NCI-H1092 (cell line): ENCODE measurements around the gene ADAMTS17.
A peak's percentile ranks its signal among the peaks of the same experiment; 100 is the strongest.

Experiments
- DNase-seq: peaks from one replicate; lab custom pipeline; 2025; lab: John Stamatoyannopoulos, UW

Gene ADAMTS17

GRCh38 chr15:99974246-99974645 lies 367.5 kb downstream of the ADAMTS17 start:
- no peak for DNase-seq

- no peak for DNase-seq
Measured at GRCh38 chr15:99973351-99973750, 368.4 kb downstream of the ADAMTS17 start.

- no peak for DNase-seq
Measured at GRCh38 chr15:99970891-99971430, 370.8 kb downstream of the ADAMTS17 start.

- DNase-seq = no peak
Measured at GRCh38 chr15:99969261-99969920, 372.4 kb downstream of the ADAMTS17 start.

GRCh38 chr15:99967841-99968371 lies 373.9 kb downstream of the ADAMTS17 start:
- peak; percentile 8 for DNase-seq

DNA sequence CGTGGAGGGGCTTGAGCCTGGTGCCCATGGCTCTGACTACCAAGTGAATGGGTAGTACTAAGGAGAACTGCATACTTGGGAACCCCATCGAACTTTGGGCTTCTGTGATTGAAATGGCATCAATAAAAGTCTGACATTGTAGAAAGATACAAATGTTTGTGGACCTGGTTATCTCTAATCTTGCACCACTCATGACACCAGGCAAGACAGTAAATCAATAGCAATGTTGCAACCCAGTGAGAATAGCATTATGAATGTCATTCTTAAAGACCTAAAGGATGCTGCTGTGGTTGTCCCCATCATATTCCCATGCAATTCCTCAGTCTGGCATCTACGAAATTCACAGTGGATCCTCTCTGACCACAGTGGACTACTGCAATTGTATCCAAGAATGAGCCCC lies 375.0 kb downstream of the ADAMTS17 start:
- DNase-seq = no peak

GRCh38 chr15:99965376-99965775 lies 376.4 kb downstream of the ADAMTS17 start:
- no peak for DNase-seq

DNA sequence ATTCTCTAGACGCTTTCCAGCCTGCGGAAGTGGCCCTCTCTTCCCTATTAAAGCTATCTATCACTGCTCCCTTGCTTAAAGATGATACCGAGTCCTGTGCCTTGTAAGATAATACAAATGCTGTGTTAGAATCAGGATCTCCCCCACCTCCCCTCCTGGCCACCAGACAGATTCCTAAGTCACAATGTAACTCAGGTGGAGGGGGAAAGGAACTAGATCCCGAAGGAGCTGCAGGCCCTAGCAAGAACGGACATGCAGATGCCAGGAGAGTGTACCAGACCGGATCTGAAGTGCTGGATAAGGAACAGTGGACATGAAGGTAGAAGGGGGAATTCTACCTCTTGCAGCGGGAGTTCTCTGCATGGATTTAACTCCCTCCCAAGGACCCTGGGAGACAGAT lies 377.8 kb downstream of the ADAMTS17 start:
- no peak for DNase-seq

DNA sequence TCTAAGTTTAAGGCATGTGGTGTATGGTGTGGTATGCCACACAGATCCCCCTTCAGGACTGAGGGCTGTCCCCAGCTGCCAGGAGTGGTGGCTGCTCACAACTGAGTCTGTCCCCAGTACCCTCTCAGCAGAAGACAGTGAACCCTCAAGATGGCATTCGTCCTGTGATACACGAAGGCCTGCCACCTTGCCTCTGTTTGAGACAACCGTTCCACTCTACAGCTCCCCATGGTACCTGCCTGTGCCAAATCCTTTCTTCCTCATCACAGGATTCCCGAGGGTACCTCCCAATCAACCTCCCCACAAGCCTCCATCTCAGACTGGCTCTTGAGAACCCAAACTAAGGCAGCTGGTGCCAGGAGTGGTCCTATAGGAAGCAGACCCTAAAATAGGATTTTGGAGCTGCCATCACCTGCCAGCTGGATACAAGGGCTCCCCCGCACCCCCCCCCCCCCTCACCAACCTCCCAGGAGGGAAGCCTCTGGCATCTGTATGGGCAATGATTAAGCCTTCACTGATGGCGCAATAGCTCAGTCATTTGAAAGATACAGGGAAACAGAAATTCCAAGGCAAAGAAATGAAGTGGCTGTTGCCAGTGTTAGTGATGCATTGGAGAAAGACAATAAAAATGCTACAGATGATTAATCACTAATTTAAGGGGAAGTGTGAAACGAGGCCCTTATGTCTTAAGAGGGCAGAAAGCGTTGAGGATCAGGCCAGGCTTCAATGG lies 378.5 kb downstream of the ADAMTS17 start:
- DNase-seq = no peak

GRCh38 chr15:99962006-99962561 lies 379.7 kb downstream of the ADAMTS17 start:
- no peak for DNase-seq

DNA sequence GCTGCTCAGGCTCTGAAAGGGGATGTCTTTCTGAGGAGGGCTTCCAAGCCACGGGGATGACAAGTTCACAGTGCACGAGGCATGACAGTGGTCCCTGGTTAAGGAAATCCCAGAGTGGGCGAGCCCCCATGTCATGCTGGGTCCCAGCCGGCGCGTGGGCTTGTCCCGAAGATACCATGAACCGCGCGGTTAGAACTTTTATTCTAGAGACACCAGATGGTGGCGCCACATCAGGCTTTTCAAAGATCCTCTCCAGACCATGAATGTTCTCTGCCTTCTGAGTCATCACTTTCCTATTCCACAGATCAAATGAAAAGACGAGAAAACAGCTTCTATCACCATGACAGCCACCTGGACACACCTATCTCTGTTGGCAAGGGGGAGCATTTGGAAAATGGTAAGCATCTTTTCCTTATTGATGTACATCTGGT lies 380.7 kb downstream of the ADAMTS17 start:
- DNase-seq = no peak

GRCh38 chr15:99959326-99959725 lies 382.4 kb downstream of the ADAMTS17 start:
- DNase-seq = no peak

DNA sequence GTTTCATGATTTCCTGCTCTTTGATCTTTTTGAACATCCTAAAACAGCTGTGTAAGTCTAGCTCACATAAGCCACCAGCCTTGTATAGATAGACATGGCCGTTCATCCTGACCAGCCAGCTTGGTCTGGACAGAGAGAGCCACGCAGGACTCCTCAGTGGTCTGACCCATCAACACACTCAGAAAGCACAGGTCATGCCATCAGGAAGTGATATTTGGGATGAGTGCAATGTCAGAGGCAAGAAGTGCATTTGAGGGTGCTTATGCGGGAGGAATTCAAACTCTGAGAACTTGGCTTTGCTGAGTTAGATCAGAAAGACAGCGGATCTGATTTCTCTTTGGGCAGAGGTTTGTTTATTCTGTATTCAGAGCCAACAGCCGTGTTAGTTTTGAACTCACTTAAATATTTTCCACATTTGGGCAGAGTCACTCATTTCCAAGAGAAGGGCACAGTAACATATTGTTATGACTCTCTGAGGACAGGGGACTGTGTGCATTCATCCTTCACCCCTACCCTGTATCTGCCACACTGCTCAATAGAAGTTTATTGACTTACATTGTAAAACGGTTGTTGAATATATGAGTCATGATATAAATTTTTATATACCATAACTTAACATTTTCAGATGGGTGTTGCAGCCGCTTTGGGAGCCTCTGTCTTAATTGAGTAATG lies 383.2 kb downstream of the ADAMTS17 start:
- no peak for DNase-seq

DNA sequence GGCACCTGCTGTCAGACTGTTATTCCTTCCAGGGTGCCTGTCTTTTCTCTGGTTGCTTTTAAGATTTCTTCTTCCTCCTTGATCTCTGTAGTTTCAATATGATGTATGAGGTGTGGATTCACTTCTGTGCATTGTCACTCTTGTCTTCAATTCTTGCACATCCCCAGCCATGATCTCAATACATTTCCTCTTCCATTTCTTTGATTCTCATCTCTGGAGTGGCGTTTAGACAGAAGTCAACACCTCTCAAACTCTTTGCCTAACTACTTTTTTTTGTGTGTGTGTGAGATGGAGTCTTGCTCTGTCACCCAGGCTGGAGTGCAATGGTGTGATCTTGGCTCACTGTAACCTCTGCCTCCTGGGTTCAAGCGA lies 384.1 kb downstream of the ADAMTS17 start:
- no peak for DNase-seq

- no peak for DNase-seq
Measured at GRCh38 chr15:99956820-99957641, 384.7 kb downstream of the ADAMTS17 start.

DNA sequence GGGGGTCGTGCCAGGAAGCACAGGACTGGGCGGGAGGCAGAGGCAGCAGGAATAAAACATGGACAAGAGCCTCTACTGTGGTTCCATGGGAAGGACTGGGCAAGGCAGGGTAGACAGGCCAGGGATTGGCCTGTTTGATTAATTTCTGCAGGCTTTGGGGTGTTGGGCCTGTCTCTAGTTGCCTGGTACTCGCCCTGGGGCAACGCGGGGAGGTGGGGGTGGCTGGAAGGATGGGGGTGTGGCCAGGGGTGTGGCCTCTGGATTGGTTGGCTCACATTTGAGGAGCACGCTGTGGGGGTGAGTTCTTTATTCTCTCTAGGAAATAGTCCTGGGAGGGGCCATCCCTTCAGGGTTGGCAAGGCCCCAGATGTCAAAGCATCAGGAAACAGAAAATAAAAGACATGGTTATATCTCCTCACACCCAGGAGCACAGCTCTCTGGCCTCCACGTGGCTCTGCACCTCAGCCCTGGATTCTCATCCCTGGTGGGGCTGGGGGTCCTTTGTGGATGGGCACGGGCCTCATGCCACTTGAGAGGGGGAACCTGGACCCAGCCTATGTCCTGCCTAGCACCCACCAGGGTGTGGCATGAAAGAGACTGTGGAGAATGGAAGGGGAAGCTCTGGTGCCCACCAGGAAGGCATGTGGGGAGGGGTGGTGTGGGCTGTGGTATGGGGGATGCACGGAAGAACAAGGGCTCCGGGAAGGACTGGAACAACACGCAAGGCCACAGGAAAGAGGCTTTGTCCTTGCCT lies 385.6 kb downstream of the ADAMTS17 start:
- no peak for DNase-seq

- DNase-seq = no peak
Measured at GRCh38 chr15:99955532-99955931, 386.2 kb downstream of the ADAMTS17 start.

DNA sequence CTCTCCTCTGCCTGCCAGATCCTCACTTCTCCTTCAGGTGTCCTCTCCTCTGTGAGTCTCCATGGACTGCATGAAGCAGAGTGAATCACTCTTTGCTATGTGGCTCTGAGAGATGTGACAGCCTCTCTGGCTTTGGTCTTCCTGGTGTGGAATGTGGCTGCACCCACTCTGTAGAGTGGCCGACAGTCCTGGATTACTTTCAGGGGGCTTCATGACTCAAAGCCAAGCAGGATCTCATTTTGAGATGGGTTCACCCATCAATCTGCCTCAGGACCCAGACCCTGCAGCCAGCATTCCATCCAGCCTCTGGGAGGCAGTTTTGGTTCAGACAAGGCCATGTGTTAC lies 386.6 kb downstream of the ADAMTS17 start:
- DNase-seq = no peak

DNA sequence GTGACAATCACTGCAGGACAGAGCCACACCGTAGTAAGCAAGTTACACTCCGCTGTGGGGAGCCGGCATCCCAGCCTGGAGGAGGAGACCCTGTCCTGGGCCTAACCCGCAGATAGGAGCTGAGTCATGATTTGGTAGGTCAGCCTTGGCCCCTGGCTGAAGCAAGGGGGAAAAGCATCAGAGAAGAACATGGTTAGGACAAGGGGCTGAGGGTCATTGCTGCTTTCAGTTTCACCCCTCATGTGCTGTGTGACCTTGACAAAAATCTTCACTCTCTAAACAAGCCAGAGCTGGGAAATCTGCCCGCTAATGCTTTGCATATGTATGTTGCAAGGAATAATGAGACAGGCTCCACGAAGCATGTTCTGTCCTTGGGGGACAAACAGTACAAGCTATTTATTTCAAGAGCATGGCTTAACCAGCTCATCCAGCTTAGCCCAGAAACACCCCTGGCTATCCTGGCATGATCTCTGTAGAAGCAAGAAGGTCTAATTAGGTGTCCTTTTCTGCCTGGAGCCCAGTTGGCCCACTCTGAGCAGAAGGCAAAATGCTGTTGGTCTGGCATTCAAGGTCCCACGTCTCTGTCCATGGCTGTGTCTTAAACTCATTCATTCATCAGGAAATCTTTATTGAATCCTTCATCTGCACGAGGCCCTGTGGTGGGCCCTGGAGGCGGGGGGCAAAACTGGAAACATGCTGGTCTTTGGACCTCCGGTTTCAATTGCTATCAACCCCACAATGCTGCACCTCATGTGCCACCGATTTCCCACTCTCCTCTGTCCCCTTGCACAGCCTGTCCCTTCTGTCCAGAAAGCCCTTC lies 387.2 kb downstream of the ADAMTS17 start:
- DNase-seq = no peak

- DNase-seq = no peak
Measured at GRCh38 chr15:99953886-99954285, 387.9 kb downstream of the ADAMTS17 start.
